GM19438 (cell line): ENCODE results near the gene NAA38.

Experiments used
- ATAC-seq: cut with Tn5 transposase; IDR thresholded peaks from one replicate; pipeline ENCODE4 v1.9.1; 2021; ENCODE audit warnings: low read depth; ENCODE audit not compliant: unreplicated experiment

Gene NAA38

GRCh38 chr17:7856811-7857712 lies at the start of gene NAA38:
Gene NAA38, minus strand, starts transcription at chr17:7857559. Its CDS starts 96 bp downstream, at chr17:7857463.
- ATAC-seq, result peak; percentile 75

GRCh38 chr17:7903154-7904103 lies 46.1 kb upstream of the NAA38 start:
- ATAC-seq, result no peak

GRCh38 chr17:7897773-7898172 lies 40.4 kb upstream of the NAA38 start:
- ATAC-seq, result no peak

GRCh38 chr17:7897090-7897489 lies 39.7 kb upstream of the NAA38 start:
- no peak for ATAC-seq

- no peak for ATAC-seq
These were observed 37.5 kb upstream of the NAA38 start for GRCh38 chr17:7894866-7895265.

GRCh38 chr17:7894226-7894625 lies 36.9 kb upstream of the NAA38 start:
- no peak for ATAC-seq

- no peak for ATAC-seq
These were observed 36.0 kb upstream of the NAA38 start for GRCh38 chr17:7893187-7893880.

- ATAC-seq, result no peak
These were observed 32.0 kb upstream of the NAA38 start for GRCh38 chr17:7889166-7889955.

- ATAC-seq, result no peak
These were observed 31.0 kb upstream of the NAA38 start, which contains the start of gene CHD3 for GRCh38 chr17:7888184-7888920. Gene CHD3, plus strand, starts transcription at chr17:7888789. Its CDS starts 212 bp downstream, at chr17:7889001.

- no peak for ATAC-seq
These were observed 30.3 kb upstream of the NAA38 start for GRCh38 chr17:7887482-7888183.

- no peak for ATAC-seq
These were observed 29.7 kb upstream of the NAA38 start for GRCh38 chr17:7887038-7887481.

- no peak for ATAC-seq
These were observed 29.1 kb upstream of the NAA38 start for GRCh38 chr17:7886227-7887037.

- no peak for ATAC-seq
These were observed 28.2 kb upstream of the NAA38 start for GRCh38 chr17:7885367-7886226.

GRCh38 chr17:7884581-7885366 lies 27.4 kb upstream of the NAA38 start:
- ATAC-seq, result no peak

GRCh38 chr17:7883781-7884386 lies 26.5 kb upstream of the NAA38 start:
- ATAC-seq, result no peak
